Retinal pigment epithelial cell (primary cell): Measurements from ENCODE around the gene ROPN1.

Source experiments
- DNase-seq: peaks from one replicate; pipeline ENCODE4 v3.0.0-alpha.2; 2010; ENCODE audit warnings: low read depth
- H3K4me3 ChIP-seq: 2 replicates; pipeline ENCODE4 v1.5.1; 2011; ENCODE audit warnings: mild to moderate bottlenecking, low read length, control low read depth, moderate library complexity
- TF ChIP-seq, protein P1 (sequence below): conservative IDR thresholded peaks from 2 replicates; pipeline ENCODE4 v1.5.1; 2011; ENCODE audit warnings: low read depth, low read length, control low read depth, inconsistent platforms

The ROPN1 gene

GRCh38 chr3:123934250-123934649, 57.7 kb downstream of the ROPN1 start:
- DNase-seq: no peak
- TF ChIP-seq, protein P1, sequence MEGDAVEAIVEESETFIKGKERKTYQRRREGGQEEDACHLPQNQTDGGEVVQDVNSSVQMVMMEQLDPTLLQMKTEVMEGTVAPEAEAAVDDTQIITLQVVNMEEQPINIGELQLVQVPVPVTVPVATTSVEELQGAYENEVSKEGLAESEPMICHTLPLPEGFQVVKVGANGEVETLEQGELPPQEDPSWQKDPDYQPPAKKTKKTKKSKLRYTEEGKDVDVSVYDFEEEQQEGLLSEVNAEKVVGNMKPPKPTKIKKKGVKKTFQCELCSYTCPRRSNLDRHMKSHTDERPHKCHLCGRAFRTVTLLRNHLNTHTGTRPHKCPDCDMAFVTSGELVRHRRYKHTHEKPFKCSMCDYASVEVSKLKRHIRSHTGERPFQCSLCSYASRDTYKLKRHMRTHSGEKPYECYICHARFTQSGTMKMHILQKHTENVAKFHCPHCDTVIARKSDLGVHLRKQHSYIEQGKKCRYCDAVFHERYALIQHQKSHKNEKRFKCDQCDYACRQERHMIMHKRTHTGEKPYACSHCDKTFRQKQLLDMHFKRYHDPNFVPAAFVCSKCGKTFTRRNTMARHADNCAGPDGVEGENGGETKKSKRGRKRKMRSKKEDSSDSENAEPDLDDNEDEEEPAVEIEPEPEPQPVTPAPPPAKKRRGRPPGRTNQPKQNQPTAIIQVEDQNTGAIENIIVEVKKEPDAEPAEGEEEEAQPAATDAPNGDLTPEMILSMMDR: no peak
- no peak overlapping the region for H3K4me3 ChIP-seq

- TF ChIP-seq, protein P1: no peak
- no peak overlapping the region for H3K4me3 ChIP-seq
- no peak for DNase-seq
Observed at GRCh38 chr3:123930445-123930844, 61.5 kb downstream of the ROPN1 start.

GRCh38 chr3:123929325-123929724, 62.6 kb downstream of the ROPN1 start:
- DNase-seq: no peak
- TF ChIP-seq, protein P1: no peak

DNA sequence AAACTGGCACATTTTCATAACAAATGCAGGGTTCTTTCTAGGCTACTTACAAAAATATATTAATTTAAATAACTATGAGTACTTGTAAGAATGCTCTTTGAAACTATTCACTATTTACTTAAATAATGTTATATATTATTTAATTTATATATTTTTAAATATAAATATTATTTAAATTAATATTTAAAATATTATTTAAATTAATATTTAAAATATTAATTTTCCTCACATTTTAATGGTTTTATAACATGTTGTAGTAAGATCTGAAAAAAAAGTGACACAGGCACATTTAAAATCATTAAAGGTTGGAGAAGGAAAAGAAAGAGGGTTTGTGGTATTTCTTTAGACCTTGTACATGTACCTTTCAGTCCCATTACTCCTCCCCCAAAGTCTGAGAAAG, 65.5 kb downstream of the ROPN1 start:
- H3K4me3 ChIP-seq: no peak overlapping the region
- TF ChIP-seq, protein P1: no peak
- no peak for DNase-seq

More at GRCh38 chr3:123929325-123929724, 62.6 kb downstream of the ROPN1 start:
- no peak overlapping the region for H3K4me3 ChIP-seq

DNA sequence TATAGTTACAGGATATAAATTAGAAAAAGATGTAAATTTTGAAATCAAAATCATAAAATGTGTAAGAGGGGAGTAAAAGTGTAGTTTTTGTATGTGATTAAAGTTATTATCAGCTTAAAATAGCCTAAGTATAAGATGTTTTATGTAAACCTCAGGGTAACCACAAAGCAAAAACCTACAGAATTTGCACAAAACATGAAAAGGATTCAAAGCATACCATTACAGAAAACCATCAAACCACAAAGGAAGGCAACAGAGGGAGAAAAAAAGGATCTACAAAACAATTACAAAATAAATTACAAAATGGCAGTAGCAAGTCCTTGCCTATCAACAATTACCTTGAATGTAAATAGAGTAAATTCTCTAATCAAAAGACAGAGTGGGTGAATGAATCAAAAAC, 71.1 kb downstream of the ROPN1 start:
- no peak overlapping the region for H3K4me3 ChIP-seq
- TF ChIP-seq, protein P1: no peak
- no peak for DNase-seq

DNA sequence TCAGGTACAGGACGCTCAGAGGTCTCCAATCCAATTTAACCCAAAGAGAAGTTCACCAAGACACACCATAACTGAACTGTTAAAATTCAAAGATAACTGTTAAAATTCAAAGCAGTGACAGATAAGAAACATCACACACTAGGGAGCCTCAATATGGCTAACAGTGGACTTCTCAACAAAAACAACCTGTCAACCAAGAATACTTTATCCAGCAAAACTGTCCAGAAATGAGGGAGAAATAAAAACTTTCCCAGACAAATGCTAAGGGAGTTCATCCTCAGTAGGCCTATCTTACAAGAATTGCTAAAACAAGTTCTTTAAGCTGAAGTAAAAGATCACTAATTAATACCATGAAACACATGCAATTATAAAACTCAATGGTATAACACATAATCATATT, 71.5 kb downstream of the ROPN1 start:
- no peak for DNase-seq
- TF ChIP-seq, protein P1: no peak
- no peak overlapping the region for H3K4me3 ChIP-seq

DNA sequence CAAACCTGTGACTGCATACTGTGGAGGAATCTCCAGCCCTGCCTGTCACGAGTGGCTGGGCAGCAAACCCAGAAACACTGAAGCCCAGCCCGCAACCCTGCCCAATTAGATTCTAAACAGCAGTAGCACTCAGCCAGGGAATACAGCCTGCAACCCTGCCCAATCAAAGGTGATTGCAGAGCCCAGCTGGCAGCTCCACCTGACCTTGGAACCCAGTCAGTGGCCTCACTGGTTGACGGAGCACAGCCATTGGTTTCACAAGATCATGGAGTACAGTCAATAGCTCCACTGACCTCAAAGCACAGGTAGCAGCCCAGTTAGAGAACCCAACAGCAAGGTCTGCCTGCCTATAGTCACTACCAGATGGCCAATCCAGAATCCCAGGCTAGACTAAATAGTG, 72.6 kb downstream of the ROPN1 start:
- no peak overlapping the region for H3K4me3 ChIP-seq
- DNase-seq: no peak

More for the DNA sequence above, 72.6 kb downstream of the ROPN1 start:
- TF ChIP-seq, protein P1: no peak
